GM04503 (cell line): ENCODE data around the gene ATXN2L.
"Not testable (repeated sequence)": the region's sequence is repeated elsewhere in the genome, so short reads cannot be mapped to it uniquely, and the experiment has no call there.

Source experiments
- DNase-seq: peaks from one replicate; pipeline ENCODE4 v3.0.0-alpha.2; 2012; ENCODE audit warnings: low read depth

Gene ATXN2L

GRCh38 chr16:28836761-28837064 is 13.9 kb downstream of the ATXN2L start:
- DNase-seq: no peak

- no peak for DNase-seq
Measured at GRCh38 chr16:28837672-28838557, 15.1 kb downstream of the ATXN2L start.

- DNase-seq: no peak
Measured at GRCh38 chr16:28838558-28838918, 15.7 kb downstream of the ATXN2L start.

- DNase-seq: no peak
Measured at GRCh38 chr16:28839004-28839639, 16.3 kb downstream of the ATXN2L start.

- DNase-seq: no peak
Measured at GRCh38 chr16:28839899-28840298, 17.1 kb downstream of the ATXN2L start.

- DNase-seq: no peak
Measured at GRCh38 chr16:28842696-28843095, 19.9 kb downstream of the ATXN2L start.

GRCh38 chr16:28843766-28844165 is 21.0 kb downstream of the ATXN2L start:
- no peak for DNase-seq

- DNase-seq: no peak
Measured at GRCh38 chr16:28844226-28844885, 21.6 kb downstream of the ATXN2L start.

GRCh38 chr16:28845293-28845692 is 22.5 kb downstream of the ATXN2L start:
- DNase-seq: no peak

GRCh38 chr16:28845761-28846079 is 22.9 kb downstream of the ATXN2L start:
- no peak for DNase-seq

- DNase-seq: peak; percentile 90
Measured at GRCh38 chr16:28846080-28846932, 23.5 kb downstream of the ATXN2L start, which contains the start of gene TUFM. TSS of gene TUFM (minus strand) at chr16:28846348. CDS start at chr16:28846269, 79 bp downstream.

- no peak for DNase-seq
Measured at GRCh38 chr16:28846933-28847273, 24.1 kb downstream of the ATXN2L start.

GRCh38 chr16:28858421-28858820 is 35.6 kb downstream of the ATXN2L start:
- DNase-seq: no peak

- no peak for DNase-seq
Measured at GRCh38 chr16:28859326-28859725, 36.5 kb downstream of the ATXN2L start.

- DNase-seq: no peak
Measured at GRCh38 chr16:28863929-28864793, 41.4 kb downstream of the ATXN2L start.

- DNase-seq: no peak
Measured at GRCh38 chr16:28865001-28865688, 42.3 kb downstream of the ATXN2L start.

- DNase-seq: no peak
Measured at GRCh38 chr16:28865722-28866453, 43.1 kb downstream of the ATXN2L start.

GRCh38 chr16:28866454-28866804 is 43.6 kb downstream of the ATXN2L start:
- no peak for DNase-seq

- DNase-seq: no peak
Measured at GRCh38 chr16:28867241-28867640, 44.4 kb downstream of the ATXN2L start.

- not testable (repeated sequence) for DNase-seq
Measured at GRCh38 chr16:28867646-28868045, 44.8 kb downstream of the ATXN2L start.
